Measurements from ENCODE around the gene MAMDC4. TPM values are rescaled to one million over a fixed set of nuclear protein-coding genes. Genes with fewer than 3 reads are reported as not detected.
"Not testable (repeated sequence)": the region's sequence is repeated elsewhere in the genome, so short reads cannot be mapped to it uniquely, and the experiment has no call there.

MAMDC4 gene
- total RNA-seq, 1 donor from 2014 or later: 22.6 TPM

GRCh38 chr9:136838314-136839228, 13.6 kb upstream of the MAMDC4 start:
- Mint-ChIP-seq H3K9me3 (no peaks in the 10 kb centered on the region), H3K27me3 (ENCODE audit: low read depth) (no peaks in the 10 kb centered on the region), H3K27ac (no peak overlapping the region), H3K4me1 (peaks cover 19% of the 10 kb centered on the region), H3K36me3 (peaks cover 8% of the 10 kb centered on the region), H3K4me3 (no peak overlapping the region)
- no peak for TF ChIP-seq CTCF (IDR thresholded peaks at IDR 0.05; ENCODE audit: unreplicated experiment)
- no peak for DNase-seq (ENCODE audit: low spot score in 2 of 2, unreplicated experiment in 2 of 2)

- TF ChIP-seq CTCF (IDR thresholded peaks at IDR 0.05; ENCODE audit: unreplicated experiment): no peak
- DNase-seq (ENCODE audit: low spot score in 2 of 2, unreplicated experiment in 2 of 2): no peak
- no peaks in the 10 kb centered on the region for H3K27me3 Mint-ChIP-seq (ENCODE audit: low read depth)
- peaks cover 4% of the 10 kb centered on the region for H3K36me3 Mint-ChIP-seq
- peak overlapping the region; percentile 88 for H3K27ac Mint-ChIP-seq
- no peaks in the 10 kb centered on the region for H3K9me3 Mint-ChIP-seq
- H3K4me1 Mint-ChIP-seq: peaks cover 19% of the 10 kb centered on the region
- no peak overlapping the region for H3K4me3 Mint-ChIP-seq
Observed at GRCh38 chr9:136839229-136840139, 12.7 kb upstream of the MAMDC4 start.

GRCh38 chr9:136840140-136840876, 11.8 kb upstream of the MAMDC4 start:
- H3K9me3 Mint-ChIP-seq: no peaks in the 10 kb centered on the region
- H3K4me3 Mint-ChIP-seq: no peak overlapping the region
- peaks cover 2% of the 10 kb centered on the region for H3K27me3 Mint-ChIP-seq (ENCODE audit: low read depth)
- DNase-seq (ENCODE audit: low spot score in 2 of 2, unreplicated experiment in 2 of 2): no peak
- no peak for TF ChIP-seq CTCF (IDR thresholded peaks at IDR 0.05; ENCODE audit: unreplicated experiment)
- H3K27ac Mint-ChIP-seq: peak overlapping the region; percentile 88
- peaks cover 4% of the 10 kb centered on the region for H3K36me3 Mint-ChIP-seq
- H3K4me1 Mint-ChIP-seq: peaks cover 19% of the 10 kb centered on the region

- Mint-ChIP-seq H3K4me1 (peaks cover 19% of the 10 kb centered on the region), H3K36me3 (peaks cover 4% of the 10 kb centered on the region), H3K27ac (peak overlapping the region; percentile 83), H3K27me3 (ENCODE audit: low read depth) (peaks cover 4% of the 10 kb centered on the region), H3K9me3 (no peaks in the 10 kb centered on the region), H3K4me3 (no peak overlapping the region)
- no peak for TF ChIP-seq CTCF (IDR thresholded peaks at IDR 0.05; ENCODE audit: unreplicated experiment)
- no peak for DNase-seq (ENCODE audit: low spot score in 2 of 2, unreplicated experiment in 2 of 2)
Observed at GRCh38 chr9:136840877-136841645, 11.1 kb upstream of the MAMDC4 start.

- H3K27ac Mint-ChIP-seq: peak overlapping the region; percentile 30
- not testable (repeated sequence) for DNase-seq (ENCODE audit: low spot score in 2 of 2, unreplicated experiment in 2 of 2); H3K36me3 Mint-ChIP-seq; H3K9me3 Mint-ChIP-seq; H3K27me3 Mint-ChIP-seq (ENCODE audit: low read depth)
- peaks cover 19% of the 10 kb centered on the region for H3K4me1 Mint-ChIP-seq
- H3K4me3 Mint-ChIP-seq: peak overlapping the region; percentile 63
Observed at GRCh38 chr9:136841646-136842379, 10.3 kb upstream of the MAMDC4 start.
